ENCODE results near the gene NDUFS8. TPM values are rescaled to one million over a fixed set of nuclear protein-coding genes. Genes with fewer than 3 reads are reported as not detected.
A peak's percentile ranks its signal among the peaks of the same experiment; 100 is the strongest.

NDUFS8 gene
- total and polyA plus RNA-seq, 2 of the 13 experiments (the other 11 are each of a cell fraction or from before 2014, with no cell fraction given): 96.7 to 158 TPM

DNA sequence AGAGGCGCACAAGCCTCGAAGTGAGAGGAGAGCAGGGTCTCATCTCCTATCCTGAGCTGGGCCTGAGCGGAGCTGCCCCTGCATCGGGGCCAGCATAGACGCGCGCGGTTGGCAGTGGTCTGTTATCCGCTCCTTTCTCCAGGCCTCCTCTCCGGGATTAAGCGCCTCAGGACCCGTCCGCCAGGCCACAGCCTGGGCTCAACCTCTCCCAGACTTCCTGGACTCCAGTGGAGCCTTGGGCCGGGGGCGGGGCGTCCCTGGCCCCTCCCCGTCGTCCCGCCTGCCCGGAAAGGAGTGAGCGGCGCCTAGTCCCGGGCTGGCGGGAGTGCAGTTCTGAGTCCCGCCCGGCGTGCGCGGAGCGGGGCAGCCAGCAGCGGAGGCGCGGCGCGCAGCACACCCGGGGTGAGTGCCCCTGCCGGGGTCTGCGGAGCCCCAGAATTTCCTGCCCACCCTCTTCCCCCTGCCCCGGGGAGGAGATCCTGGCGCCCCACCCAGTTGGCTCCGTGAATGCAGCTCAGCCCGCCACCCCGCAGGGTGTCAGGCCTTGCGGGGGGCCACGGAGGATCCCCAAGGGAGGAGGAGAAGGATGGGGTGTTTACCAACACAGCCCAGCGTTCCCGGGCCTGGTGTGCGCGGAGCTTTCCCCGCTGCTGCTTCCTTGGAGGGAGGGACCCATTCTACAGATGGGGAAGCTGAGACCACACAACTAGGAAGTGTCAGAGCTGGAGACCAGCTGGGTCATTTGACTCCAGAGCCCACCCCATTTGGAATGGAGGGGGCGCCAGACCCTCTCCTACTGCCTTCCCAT lies 8.4 kb downstream of the NDUFS8 start, which contains the start of gene TCIRG1 (continued):
- TF ChIP-seq, protein P1, sequence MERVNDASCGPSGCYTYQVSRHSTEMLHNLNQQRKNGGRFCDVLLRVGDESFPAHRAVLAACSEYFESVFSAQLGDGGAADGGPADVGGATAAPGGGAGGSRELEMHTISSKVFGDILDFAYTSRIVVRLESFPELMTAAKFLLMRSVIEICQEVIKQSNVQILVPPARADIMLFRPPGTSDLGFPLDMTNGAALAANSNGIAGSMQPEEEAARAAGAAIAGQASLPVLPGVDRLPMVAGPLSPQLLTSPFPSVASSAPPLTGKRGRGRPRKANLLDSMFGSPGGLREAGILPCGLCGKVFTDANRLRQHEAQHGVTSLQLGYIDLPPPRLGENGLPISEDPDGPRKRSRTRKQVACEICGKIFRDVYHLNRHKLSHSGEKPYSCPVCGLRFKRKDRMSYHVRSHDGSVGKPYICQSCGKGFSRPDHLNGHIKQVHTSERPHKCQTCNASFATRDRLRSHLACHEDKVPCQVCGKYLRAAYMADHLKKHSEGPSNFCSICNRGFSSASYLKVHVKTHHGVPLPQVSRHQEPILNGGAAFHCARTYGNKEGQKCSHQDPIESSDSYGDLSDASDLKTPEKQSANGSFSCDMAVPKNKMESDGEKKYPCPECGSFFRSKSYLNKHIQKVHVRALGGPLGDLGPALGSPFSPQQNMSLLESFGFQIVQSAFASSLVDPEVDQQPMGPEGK (CRISPR knock-in tag; IDR thresholded peaks at IDR 0.05): peak; percentile 59; the same call in 1 of the 2 replicates
- TF ChIP-seq ZNF768 (CRISPR knock-in tag; IDR thresholded peaks at IDR 0.05) (0 out of 2 replicates have a peak, but pooled peaks have one; percentile 67), ZFP36L1 (CRISPR knock-in tag; IDR thresholded peaks at IDR 0.05) (no peak), ZNF777 (CRISPR knock-in tag; IDR thresholded peaks at IDR 0.05) (no peak), UBTF (CRISPR knock-in tag; IDR thresholded peaks at IDR 0.05) (peak; percentile 27; the same call in 1 of the 2 replicates), FLYWCH1 (CRISPR knock-in tag; IDR thresholded peaks at IDR 0.05) (no peak), ZNF367 (CRISPR knock-in tag; IDR thresholded peaks at IDR 0.05; ENCODE audit: borderline replicate concordance) (peak; percentile 49; the same call in 1 of the 2 replicates), NAIF1 (CRISPR knock-in tag; IDR thresholded peaks at IDR 0.05; ENCODE audit: borderline replicate concordance) (no peak), BRCA1 (CRISPR knock-in tag; IDR thresholded peaks at IDR 0.05) (no peak), ZSCAN21 (CRISPR knock-in tag; IDR thresholded peaks at IDR 0.05; ENCODE audit: borderline replicate concordance) (no peak; the same call in 1 of the 2 replicates), ZNF567 (CRISPR knock-in tag; IDR thresholded peaks at IDR 0.05; ENCODE audit: borderline replicate concordance) (no peak; the same call in 1 of the 2 replicates), ZNF562 (CRISPR knock-in tag; IDR thresholded peaks at IDR 0.05; ENCODE audit: borderline replicate concordance) (no peak), ARNT2 (CRISPR knock-in tag; IDR thresholded peaks at IDR 0.05; ENCODE audit: low read depth) (no peak), NCOA1 (CRISPR knock-in tag; IDR thresholded peaks at IDR 0.05) (no peak), HNRNPH1 (optimal IDR thresholded peaks at IDR 0.05; ENCODE audit: low read depth, low read length) (no peak), KLF9 (CRISPR knock-in tag; IDR thresholded peaks at IDR 0.05; ENCODE audit: low read depth) (no peak), WIZ (CRISPR knock-in tag; IDR thresholded peaks at IDR 0.05) (no peak), CBFB (CRISPR knock-in tag; IDR thresholded peaks at IDR 0.05) (no peak), ZBTB38 (CRISPR knock-in tag; IDR thresholded peaks at IDR 0.05) (no peak; the same call in 1 of the 2 replicates), KLF6 (CRISPR knock-in tag; IDR thresholded peaks at IDR 0.05) (no peak; the same call in 1 of the 2 replicates), ZNF274 (CRISPR knock-in tag; IDR thresholded peaks at IDR 0.05) (no peak), NCOA5 (CRISPR knock-in tag; IDR thresholded peaks at IDR 0.05) (no peak)
- TF ChIP-seq, protein P2, sequence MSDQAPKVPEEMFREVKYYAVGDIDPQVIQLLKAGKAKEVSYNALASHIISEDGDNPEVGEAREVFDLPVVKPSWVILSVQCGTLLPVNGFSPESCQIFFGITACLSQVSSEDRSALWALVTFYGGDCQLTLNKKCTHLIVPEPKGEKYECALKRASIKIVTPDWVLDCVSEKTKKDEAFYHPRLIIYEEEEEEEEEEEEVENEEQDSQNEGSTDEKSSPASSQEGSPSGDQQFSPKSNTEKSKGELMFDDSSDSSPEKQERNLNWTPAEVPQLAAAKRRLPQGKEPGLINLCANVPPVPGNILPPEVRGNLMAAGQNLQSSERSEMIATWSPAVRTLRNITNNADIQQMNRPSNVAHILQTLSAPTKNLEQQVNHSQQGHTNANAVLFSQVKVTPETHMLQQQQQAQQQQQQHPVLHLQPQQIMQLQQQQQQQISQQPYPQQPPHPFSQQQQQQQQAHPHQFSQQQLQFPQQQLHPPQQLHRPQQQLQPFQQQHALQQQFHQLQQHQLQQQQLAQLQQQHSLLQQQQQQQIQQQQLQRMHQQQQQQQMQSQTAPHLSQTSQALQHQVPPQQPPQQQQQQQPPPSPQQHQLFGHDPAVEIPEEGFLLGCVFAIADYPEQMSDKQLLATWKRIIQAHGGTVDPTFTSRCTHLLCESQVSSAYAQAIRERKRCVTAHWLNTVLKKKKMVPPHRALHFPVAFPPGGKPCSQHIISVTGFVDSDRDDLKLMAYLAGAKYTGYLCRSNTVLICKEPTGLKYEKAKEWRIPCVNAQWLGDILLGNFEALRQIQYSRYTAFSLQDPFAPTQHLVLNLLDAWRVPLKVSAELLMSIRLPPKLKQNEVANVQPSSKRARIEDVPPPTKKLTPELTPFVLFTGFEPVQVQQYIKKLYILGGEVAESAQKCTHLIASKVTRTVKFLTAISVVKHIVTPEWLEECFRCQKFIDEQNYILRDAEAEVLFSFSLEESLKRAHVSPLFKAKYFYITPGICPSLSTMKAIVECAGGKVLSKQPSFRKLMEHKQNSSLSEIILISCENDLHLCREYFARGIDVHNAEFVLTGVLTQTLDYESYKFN (CRISPR knock-in tag; conservative IDR thresholded peaks at IDR 0.05): no peak
